Astrocyte (in vitro differentiated cells and primary cell): ENCODE results near the gene ASXL1.

Experiments used
- EZH2 ChIP-seq: IDR thresholded peaks from 2 replicates; pipeline ENCODE4 v1.6.1; 2012; ENCODE audit warnings: mild to moderate bottlenecking, low read length, inconsistent platforms; ENCODE audit not compliant: insufficient read depth
- TF ChIP-seq, protein P1 (sequence below): IDR thresholded peaks from 2 replicates; pipeline ENCODE4 v1.5.1; 2011; ENCODE audit warnings: low read depth, mild to moderate bottlenecking, inconsistent platforms, low read length, moderate library complexity; ENCODE audit not compliant: insufficient read depth

DNA sequence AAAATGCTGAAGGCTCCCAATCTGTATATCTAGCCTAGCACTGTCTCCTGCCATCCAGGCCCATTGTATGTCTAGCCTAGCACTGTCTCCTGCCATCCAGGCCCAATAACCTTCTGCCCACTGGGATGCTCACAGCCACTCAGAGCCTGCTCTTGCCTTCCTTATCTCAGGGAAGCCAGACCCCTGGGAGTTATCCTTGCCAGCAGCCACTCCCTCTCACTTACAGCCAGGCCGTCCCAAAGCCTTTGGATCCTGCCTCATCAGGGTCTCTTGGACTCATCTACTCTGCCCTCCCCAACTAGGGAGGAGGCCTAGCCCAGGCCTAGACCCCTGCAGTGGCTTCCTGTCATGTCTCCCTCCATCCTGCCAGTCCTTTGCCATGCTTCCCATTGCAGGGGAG lies 43.4 kb upstream of the ASXL1 start:
- TF ChIP-seq, protein P1, sequence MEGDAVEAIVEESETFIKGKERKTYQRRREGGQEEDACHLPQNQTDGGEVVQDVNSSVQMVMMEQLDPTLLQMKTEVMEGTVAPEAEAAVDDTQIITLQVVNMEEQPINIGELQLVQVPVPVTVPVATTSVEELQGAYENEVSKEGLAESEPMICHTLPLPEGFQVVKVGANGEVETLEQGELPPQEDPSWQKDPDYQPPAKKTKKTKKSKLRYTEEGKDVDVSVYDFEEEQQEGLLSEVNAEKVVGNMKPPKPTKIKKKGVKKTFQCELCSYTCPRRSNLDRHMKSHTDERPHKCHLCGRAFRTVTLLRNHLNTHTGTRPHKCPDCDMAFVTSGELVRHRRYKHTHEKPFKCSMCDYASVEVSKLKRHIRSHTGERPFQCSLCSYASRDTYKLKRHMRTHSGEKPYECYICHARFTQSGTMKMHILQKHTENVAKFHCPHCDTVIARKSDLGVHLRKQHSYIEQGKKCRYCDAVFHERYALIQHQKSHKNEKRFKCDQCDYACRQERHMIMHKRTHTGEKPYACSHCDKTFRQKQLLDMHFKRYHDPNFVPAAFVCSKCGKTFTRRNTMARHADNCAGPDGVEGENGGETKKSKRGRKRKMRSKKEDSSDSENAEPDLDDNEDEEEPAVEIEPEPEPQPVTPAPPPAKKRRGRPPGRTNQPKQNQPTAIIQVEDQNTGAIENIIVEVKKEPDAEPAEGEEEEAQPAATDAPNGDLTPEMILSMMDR, result no peak
- TF ChIP-seq EZH2, result no peak
